Measurements from ENCODE around the gene DUSP2. TPM values are rescaled to one million over a fixed set of nuclear protein-coding genes. Genes with fewer than 3 reads are reported as not detected.
A peak's percentile ranks its signal among the peaks of the same experiment; 100 is the strongest.

The DUSP2 gene
- total RNA-seq, 4 donors from 2014 or later: 2.7 to 28.1 (median 5.6) TPM

DNA sequence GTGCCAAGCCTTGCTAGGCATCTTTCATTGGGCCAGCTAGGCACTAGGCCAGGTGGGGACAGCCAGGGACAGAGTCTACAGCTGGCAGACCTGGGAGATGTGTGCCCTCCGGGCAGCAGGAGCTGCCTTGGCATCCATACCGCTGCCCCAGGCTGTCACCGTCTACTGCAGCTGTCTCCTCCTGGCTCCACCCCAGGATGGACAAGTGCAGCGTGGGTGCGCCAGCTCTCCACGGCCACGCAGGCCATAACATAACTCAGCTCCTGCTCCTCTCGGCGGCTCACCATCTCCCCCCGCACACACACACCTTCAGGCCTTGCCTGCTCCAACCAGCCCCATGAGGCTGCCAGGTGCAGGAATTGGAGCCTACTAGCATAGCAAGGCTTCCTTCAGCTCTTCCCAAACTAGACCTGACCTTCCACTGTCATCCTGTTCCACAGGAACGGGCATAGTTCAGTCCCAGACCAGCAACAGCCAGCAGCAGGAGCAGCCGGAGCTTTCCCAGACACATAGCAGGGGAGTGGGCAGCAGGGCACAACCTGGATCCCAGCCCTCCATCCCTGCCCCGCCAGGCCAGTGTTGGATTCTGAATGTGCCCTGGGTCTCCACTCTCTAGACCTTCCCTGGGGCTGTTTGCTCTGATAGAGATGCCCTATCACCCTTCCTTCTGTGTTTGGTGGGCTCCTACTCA, 26.4 kb downstream of the DUSP2 start:
- TF ChIP-seq POLR2A (IDR thresholded peaks at IDR 0.05): no peak
- TF ChIP-seq, protein P1, sequence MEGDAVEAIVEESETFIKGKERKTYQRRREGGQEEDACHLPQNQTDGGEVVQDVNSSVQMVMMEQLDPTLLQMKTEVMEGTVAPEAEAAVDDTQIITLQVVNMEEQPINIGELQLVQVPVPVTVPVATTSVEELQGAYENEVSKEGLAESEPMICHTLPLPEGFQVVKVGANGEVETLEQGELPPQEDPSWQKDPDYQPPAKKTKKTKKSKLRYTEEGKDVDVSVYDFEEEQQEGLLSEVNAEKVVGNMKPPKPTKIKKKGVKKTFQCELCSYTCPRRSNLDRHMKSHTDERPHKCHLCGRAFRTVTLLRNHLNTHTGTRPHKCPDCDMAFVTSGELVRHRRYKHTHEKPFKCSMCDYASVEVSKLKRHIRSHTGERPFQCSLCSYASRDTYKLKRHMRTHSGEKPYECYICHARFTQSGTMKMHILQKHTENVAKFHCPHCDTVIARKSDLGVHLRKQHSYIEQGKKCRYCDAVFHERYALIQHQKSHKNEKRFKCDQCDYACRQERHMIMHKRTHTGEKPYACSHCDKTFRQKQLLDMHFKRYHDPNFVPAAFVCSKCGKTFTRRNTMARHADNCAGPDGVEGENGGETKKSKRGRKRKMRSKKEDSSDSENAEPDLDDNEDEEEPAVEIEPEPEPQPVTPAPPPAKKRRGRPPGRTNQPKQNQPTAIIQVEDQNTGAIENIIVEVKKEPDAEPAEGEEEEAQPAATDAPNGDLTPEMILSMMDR (IDR thresholded peaks at IDR 0.05): no peak
- Histone ChIP-seq H3K27ac (no peak overlapping the region), H3K4me3 (no peak overlapping the region), H3K36me3 (no peaks in the 10 kb centered on the region), H3K4me1 (peaks cover 0 to 16% (median 8%) of the 10 kb centered on the region in 4 donors), H3K9me3 (no peaks in the 10 kb centered on the region), H3K27me3 (no peaks in the 10 kb centered on the region)
- peak in 1 of 3 donors; percentile 44 for DNase-seq

DNA sequence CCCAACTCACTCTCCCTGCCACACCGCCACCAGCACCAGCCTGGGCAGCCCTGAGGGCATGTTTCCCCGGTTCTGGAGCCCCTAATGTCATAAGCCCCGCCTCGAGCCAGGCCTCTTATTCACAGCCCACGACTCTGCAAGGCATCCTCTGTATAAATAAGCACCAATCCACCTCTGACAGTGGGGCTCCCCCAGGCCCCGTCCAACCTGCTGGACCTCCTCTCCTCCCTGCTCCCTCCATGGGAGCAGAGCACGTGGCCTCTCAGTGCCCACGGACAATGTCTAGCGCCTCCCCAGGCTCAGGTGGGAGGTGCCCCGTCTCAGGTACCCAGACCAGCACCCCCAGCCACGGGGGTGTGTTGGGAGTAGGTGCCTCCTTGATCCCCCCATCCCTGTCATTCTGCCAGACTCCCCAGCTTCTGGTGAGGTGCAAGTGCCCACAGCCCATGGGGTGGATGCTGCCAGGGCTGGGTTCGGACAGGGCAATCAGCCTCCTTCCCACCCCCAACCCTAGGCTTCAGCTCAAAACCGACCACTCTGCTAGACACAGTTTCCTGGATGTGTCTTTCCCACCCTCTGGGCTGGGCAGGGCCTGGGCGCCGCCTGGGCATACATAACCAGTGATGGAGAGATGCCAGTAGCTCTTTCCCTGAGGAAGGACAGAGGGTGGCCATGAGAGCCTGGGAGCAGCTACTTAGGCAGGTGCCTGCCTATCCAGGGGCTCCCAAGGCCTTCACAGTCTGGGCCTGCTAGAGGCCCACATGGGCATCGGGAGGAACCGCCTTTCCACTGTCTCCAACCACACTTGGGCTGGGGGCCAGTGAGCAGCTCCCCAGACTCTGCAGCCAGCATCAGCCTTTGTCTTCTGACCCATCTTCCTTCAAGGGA, 27.3 kb downstream of the DUSP2 start:
- no peaks in the 10 kb centered on the region for H3K9me3 ChIP-seq

DNA sequence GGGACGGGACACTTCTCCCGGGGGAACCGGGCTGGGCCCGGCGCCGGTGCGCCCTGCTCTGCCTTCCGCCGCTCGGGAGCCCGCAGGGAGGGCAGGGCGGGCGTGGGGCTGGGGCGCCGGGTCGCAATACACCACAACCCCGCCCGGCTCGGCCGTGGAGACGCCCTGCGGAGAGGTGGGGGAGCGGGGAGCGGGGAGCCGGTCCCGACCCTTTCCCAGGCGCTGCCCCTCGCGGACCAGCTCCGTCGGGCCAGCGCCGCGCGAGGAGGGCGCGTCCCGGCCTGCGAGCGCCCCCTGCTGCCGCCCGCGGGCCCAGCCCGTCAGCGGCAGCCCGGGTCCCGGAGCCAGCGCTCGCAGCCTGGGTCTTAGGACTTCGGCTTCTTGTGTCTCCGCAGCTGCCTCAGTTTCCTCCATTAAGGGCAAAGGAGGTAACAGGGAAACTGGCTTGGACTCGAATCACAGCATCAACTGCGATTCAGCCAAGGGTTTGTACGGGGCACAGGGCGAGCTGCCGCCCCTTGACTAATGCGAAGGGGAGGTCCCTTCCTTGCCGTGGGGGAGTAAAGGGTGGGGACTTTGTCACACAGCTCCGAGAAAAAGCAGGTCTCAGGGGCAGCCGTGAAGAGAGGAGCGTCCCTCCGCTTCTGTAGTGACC, 28.2 kb downstream of the DUSP2 start:
- DNase-seq: peak; percentile 36 to 77 (median 70)
- peaks cover 0 to 16% (median 8%) of the 10 kb centered on the region in 4 donors for H3K4me1 ChIP-seq
- peak overlapping the region in 3 of 4 donors; percentile 33 to 75 (median 48) for H3K27ac ChIP-seq
- H3K9me3 ChIP-seq: no peaks in the 10 kb centered on the region
- peak overlapping the region; percentile 55 to 82 (median 77) for H3K4me3 ChIP-seq
- TF ChIP-seq POLR2A (IDR thresholded peaks at IDR 0.05): no peak
- TF ChIP-seq, protein P1 (IDR thresholded peaks at IDR 0.05): peak; percentile 76 to 94 (median 90)
- H3K36me3 ChIP-seq: no peaks in the 10 kb centered on the region
- no peaks in the 10 kb centered on the region for H3K27me3 ChIP-seq

More for the DNA sequence above, 27.3 kb downstream of the DUSP2 start:
- DNase-seq: peak in 1 of 3 donors; percentile 46
- Histone ChIP-seq H3K4me1 (peaks cover 0 to 16% (median 8%) of the 10 kb centered on the region in 4 donors), H3K4me3 (no peak overlapping the region), H3K27me3 (no peaks in the 10 kb centered on the region), H3K27ac (no peak overlapping the region), H3K36me3 (no peaks in the 10 kb centered on the region)
- TF ChIP-seq, protein P1 (IDR thresholded peaks at IDR 0.05): peak in 1 of 6 experiments; percentile 4
- no peak for TF ChIP-seq POLR2A (IDR thresholded peaks at IDR 0.05)

DNA sequence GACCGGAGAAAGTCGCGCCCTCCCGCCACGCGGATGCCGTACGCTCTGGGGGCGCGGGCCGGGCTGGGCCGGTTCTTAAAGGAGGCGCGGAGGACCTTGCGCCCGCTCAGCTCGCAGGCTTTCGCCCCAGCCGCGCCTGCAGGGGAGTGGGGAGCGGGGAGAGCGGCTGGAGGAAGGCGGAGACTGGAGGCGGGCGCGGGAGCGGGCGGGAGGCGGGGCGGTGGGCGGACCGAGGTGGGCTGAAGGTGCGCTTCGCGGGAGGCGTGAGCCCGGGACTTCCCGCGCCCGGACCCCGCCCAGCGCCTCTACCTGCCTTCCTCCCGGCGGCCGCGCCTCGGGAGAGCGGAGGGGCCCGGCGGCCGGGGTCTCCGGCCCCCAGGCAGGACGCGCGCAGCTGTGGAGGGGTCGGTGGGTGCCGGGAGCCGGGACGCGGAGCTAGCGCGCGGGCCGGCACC, 28.8 kb downstream of the DUSP2 start, which contains the start of gene ADRA2B:
Gene ADRA2B (minus strand): TSS at position 148 of the 455 bp plus-strand sequence. CDS start 422 bp downstream, outside the sequence.
- Histone ChIP-seq H3K4me3 (peak within 1 kb of the TSS; percentile 55 to 82 (median 77)), H3K27ac (peak within 1 kb of the TSS in 3 of 4 donors; percentile 33 to 75 (median 48)), H3K36me3 (no peaks in the 10 kb centered on the region), H3K4me1 (peaks cover 0 to 16% (median 8%) of the 10 kb centered on the region in 4 donors), H3K9me3 (no peaks in the 10 kb centered on the region), H3K27me3 (no peaks in the 10 kb centered on the region)
- DNase-seq: peak; percentile 72 to 90 (median 88)
- TF ChIP-seq POLR2A (IDR thresholded peaks at IDR 0.05): no peak
- TF ChIP-seq, protein P1 (IDR thresholded peaks at IDR 0.05): no peak

Measured in Peyer's patch (tissue), 4 donors.